ENCODE measurements around the gene EDARADD. TPM values are rescaled to one million over a fixed set of nuclear protein-coding genes. Genes with fewer than 3 reads are reported as not detected.

The EDARADD gene
- total RNA-seq, 1 donor from 2014 or later = 2.6 TPM

DNA sequence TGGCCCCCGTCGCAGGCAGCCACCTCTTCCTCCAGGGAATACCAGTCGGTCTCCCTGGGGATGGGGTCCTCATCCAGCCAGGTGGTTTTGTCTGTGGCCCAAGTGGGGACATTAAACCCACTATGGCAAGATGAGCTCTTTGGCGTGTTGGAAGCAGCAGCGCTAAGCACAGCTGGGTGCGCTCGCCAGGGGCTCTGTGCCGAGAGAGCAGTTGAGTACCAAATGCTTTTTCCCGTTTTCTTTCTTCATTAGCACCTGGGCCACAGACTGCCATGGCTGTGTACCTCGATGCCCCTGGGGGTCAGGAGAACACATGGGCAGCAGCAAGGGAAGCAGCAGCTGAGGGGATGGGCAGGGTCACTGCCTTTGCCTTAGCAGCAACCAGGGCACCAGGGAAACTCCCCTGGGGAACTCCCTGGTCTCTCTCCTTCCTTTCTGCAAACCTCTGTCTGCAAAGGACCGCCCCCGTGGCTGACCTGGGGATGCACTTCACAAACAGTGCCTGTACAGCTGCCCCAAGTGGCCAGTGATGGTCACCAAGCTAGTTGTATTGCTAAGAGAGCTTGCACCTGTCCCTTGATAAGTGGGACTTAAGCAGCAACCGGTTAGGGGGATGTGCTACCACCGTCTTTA, 31.1 kb downstream of the EDARADD start:
- no peaks in the 10 kb centered on the region for H3K36me3 ChIP-seq (ENCODE audit: control insufficient read depth, insufficient read depth, low read length)
- TF ChIP-seq, protein P1, sequence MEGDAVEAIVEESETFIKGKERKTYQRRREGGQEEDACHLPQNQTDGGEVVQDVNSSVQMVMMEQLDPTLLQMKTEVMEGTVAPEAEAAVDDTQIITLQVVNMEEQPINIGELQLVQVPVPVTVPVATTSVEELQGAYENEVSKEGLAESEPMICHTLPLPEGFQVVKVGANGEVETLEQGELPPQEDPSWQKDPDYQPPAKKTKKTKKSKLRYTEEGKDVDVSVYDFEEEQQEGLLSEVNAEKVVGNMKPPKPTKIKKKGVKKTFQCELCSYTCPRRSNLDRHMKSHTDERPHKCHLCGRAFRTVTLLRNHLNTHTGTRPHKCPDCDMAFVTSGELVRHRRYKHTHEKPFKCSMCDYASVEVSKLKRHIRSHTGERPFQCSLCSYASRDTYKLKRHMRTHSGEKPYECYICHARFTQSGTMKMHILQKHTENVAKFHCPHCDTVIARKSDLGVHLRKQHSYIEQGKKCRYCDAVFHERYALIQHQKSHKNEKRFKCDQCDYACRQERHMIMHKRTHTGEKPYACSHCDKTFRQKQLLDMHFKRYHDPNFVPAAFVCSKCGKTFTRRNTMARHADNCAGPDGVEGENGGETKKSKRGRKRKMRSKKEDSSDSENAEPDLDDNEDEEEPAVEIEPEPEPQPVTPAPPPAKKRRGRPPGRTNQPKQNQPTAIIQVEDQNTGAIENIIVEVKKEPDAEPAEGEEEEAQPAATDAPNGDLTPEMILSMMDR (IDR thresholded peaks at IDR 0.05; ENCODE audit: insufficient read depth, low read length, severe bottlenecking) = no peak
- FAIRE-seq (no peak), DNase-seq (ENCODE audit: low read depth) (no peak)
- H3K4me3 ChIP-seq (ENCODE audit: low read depth, low read length) = no peak overlapping the region
- no peaks in the 10 kb centered on the region for H3K27me3 ChIP-seq (ENCODE audit: control insufficient read depth, insufficient read depth, low read length)

DNA sequence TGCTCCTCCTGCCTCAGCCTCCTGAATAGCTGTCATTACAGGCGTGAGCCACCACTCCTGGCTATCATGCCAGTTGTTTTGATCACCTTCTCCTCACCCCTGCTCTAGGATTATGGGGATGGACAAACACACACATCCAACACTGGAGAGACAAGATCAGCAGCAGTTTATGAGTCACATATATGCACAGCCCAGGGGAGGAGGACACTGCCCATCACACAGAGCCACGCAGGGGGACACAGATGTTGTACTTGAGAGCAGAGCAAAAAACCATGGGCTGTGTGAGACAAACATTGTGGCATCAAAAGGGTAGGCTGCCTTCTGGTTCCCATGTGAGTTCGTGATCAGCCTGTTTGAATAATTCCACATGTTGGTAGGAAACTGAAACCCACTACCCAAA, 32.1 kb downstream of the EDARADD start:
- TF ChIP-seq, protein P1 (IDR thresholded peaks at IDR 0.05; ENCODE audit: insufficient read depth, low read length, severe bottlenecking) = no peak
- Histone ChIP-seq H3K27me3 (ENCODE audit: control insufficient read depth, insufficient read depth, low read length) (no peaks in the 10 kb centered on the region), H3K4me3 (ENCODE audit: low read depth, low read length) (no peak overlapping the region), H3K36me3 (ENCODE audit: control insufficient read depth, insufficient read depth, low read length) (no peaks in the 10 kb centered on the region)
- DNase-seq (ENCODE audit: low read depth) (no peak), FAIRE-seq (no peak)

DNA sequence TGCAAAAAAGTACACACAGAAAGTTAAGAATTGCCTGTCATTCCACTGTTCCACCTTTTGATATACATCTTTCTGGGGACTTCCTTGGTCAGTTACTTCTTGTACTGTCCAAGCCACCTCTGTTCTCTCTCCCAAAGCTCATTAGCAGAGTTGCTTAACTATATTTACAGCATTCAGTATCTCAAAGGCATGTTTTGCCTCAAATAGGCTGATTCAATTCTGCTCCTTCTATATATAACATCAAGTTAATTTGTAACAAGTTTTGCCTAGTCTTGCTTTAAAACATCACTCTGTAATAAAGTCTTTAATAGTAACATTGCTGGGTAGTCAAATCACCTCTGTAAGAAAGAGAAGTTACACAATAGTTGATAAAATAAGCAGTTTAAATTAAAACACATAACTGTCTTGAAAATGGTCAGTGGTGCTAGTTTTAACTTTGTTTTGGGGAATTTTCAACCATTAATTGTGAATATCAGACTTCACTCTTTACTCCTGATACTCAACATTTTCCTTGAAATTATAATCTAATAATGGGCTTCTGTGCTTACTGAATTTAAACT, 35.7 kb downstream of the EDARADD start:
- DNase-seq (ENCODE audit: low read depth) = no peak
- TF ChIP-seq, protein P1 (IDR thresholded peaks at IDR 0.05; ENCODE audit: insufficient read depth, low read length, severe bottlenecking) = no peak
- no peaks in the 10 kb centered on the region for H3K27me3 ChIP-seq (ENCODE audit: control insufficient read depth, insufficient read depth, low read length)
- H3K36me3 ChIP-seq (ENCODE audit: control insufficient read depth, insufficient read depth, low read length) = peaks cover under 1% of the 10 kb centered on the region
- no peak for FAIRE-seq
- H3K4me3 ChIP-seq (ENCODE audit: low read depth, low read length) = no peak overlapping the region

DNA sequence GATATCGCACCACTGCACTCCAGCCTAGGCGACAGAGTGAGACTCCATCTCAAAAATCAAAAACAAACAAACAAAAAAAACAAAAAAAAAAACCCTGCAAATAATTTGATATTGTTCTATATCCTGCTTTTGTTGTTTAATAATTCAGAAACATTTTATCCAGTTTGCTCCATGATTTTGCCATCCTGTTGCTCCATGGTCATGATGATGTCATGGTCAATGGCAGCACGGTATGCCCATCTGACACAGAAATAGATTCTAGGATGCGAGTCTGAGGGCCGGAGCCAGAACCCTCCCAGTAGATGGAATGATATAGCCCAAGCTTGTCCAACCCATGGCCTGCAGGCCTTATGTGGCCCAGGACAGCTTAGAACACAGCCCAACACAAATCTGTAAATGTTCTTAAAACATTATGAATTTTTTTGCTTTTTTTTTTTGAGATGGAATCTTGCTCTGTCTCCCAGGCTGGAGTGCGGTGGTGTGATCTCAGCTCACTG, 39.8 kb downstream of the EDARADD start:
- no peaks in the 10 kb centered on the region for H3K27me3 ChIP-seq (ENCODE audit: control insufficient read depth, insufficient read depth, low read length)
- no peak for DNase-seq (ENCODE audit: low read depth)
- FAIRE-seq = no peak
- H3K36me3 ChIP-seq (ENCODE audit: control insufficient read depth, insufficient read depth, low read length) = peaks cover 1% of the 10 kb centered on the region
- no peak overlapping the region for H3K4me3 ChIP-seq (ENCODE audit: low read depth, low read length)
- TF ChIP-seq, protein P1 (IDR thresholded peaks at IDR 0.05; ENCODE audit: insufficient read depth, low read length, severe bottlenecking) = no peak

DNA sequence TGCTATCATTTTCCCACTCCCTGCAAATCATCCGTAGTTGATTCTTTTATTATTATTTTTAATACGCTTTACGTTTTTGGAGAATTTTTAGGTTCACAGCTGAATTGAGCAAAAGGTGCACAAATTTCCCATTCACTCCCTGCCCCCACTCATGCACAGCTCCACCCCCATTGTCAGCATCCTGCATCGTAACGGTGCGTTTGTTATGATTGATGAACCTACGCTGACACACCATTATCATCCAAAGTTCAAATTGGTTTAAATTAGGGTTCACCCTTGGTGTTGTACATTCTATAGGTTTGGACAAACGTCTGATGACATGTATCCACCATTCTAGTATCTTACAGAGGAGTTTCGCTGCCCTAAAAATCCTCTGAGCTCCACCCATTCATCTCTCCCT, 44.5 kb downstream of the EDARADD start:
- no peak for FAIRE-seq

More for the DNA sequence above, 44.5 kb downstream of the EDARADD start:
- no peak for DNase-seq (ENCODE audit: low read depth)
- no peaks in the 10 kb centered on the region for H3K27me3 ChIP-seq (ENCODE audit: control insufficient read depth, insufficient read depth, low read length)
- TF ChIP-seq, protein P1 (IDR thresholded peaks at IDR 0.05; ENCODE audit: insufficient read depth, low read length, severe bottlenecking) = no peak
- peaks cover 1% of the 10 kb centered on the region for H3K36me3 ChIP-seq (ENCODE audit: control insufficient read depth, insufficient read depth, low read length)
- no peak overlapping the region for H3K4me3 ChIP-seq (ENCODE audit: low read depth, low read length)
